GM23338 (cell line): ENCODE results near the gene DNAJC4.

Experiments used
- CREB1 ChIP-seq: fragments of 250-450 bp; sonication (Bioruptor Pico); IDR thresholded peaks from 2 replicates; pipeline ENCODE4 v1.5.0; 2020; ENCODE audit warnings: low read depth, mild to moderate bottlenecking, moderate library complexity
- EZH2 ChIP-seq: fragments of 200-600 bp; sonication (generic); IDR thresholded peaks from one replicate; pipeline ENCODE4 v1.8.0; 2017; ENCODE audit warnings: antibody characterized with exemption, mild to moderate bottlenecking, low read depth; ENCODE audit not compliant: unreplicated experiment
- EZH2phosphoT487 ChIP-seq: fragments of 200-600 bp; sonication (generic); IDR thresholded peaks from one replicate; pipeline ENCODE4 v1.8.1; 2018; ENCODE audit warnings: antibody characterized with exemption; ENCODE audit not compliant: unreplicated experiment
- JUNB ChIP-seq: IDR thresholded peaks from one replicate; pipeline ENCODE4 v1.6.1; 2016; ENCODE audit warnings: antibody characterized with exemption; ENCODE audit not compliant: unreplicated experiment
- POLR2AphosphoS5 ChIP-seq: IDR thresholded peaks from 2 replicates; pipeline ENCODE4 v1.6.1; 2016; ENCODE audit warnings: antibody characterized with exemption, low read depth
- ZNF114 ChIP-seq: fragments of 250-450 bp; sonication (Bioruptor Pico); IDR thresholded peaks from 2 replicates; pipeline ENCODE4 v1.5.0; 2020; ENCODE audit warnings: mild to moderate bottlenecking, moderate library complexity
- ZNF331 ChIP-seq: fragments of 250-450 bp; sonication (Bioruptor Pico); IDR thresholded peaks from 2 replicates; pipeline ENCODE4 v1.5.0; 2020; ENCODE audit warnings: low read depth, mild to moderate bottlenecking, moderate library complexity
- TF ChIP-seq, protein P1 (sequence below), 2 experiments: fragments of 200-600 bp in 1 of 2; sonication (generic) in 1 of 2; conservative IDR thresholded peaks; 2 replicates each; pipeline versions ENCODE4 v1.5.1 to v1.6.1; 2016 to 2017; ENCODE audit warnings: antibody characterized with exemption in 2 of 2, low read depth in 2 of 2, mild to moderate bottlenecking in 2 of 2, moderate library complexity in 1 of 2
- TF ChIP-seq, protein P2 (sequence below): IDR thresholded peaks from one replicate; pipeline ENCODE4 v1.6.1; 2018; ENCODE audit warnings: antibody characterized with exemption; ENCODE audit not compliant: unreplicated experiment
- TF ChIP-seq, protein P3 (sequence below): fragments of 250-450 bp; sonication (Bioruptor Pico); IDR thresholded peaks from 2 replicates; pipeline ENCODE4 v1.5.0; 2020; ENCODE audit warnings: mild to moderate bottlenecking, moderate library complexity

DNA sequence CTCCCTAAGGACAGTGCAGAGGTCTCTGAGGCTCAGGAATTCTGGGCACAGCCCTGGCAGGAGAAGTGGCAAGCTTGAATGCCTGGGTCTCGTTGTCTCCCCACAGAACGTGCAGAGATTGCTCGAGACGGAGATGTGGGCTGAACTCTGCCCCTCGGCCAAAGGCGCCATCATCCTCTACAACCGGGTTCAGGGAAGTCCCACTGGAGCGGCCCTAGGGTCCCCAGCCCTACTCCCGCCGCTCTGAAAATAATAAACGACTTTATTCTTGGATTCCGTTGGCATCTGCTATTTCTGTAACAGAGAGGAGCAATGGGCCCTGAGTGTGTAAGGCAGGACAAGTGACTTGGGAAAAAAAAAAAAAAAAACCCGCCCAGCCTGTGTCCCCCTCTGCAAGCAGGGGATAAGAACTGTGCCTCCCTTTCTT lies 591 bp upstream of the DNAJC4 start:
- TF ChIP-seq, protein P1, sequence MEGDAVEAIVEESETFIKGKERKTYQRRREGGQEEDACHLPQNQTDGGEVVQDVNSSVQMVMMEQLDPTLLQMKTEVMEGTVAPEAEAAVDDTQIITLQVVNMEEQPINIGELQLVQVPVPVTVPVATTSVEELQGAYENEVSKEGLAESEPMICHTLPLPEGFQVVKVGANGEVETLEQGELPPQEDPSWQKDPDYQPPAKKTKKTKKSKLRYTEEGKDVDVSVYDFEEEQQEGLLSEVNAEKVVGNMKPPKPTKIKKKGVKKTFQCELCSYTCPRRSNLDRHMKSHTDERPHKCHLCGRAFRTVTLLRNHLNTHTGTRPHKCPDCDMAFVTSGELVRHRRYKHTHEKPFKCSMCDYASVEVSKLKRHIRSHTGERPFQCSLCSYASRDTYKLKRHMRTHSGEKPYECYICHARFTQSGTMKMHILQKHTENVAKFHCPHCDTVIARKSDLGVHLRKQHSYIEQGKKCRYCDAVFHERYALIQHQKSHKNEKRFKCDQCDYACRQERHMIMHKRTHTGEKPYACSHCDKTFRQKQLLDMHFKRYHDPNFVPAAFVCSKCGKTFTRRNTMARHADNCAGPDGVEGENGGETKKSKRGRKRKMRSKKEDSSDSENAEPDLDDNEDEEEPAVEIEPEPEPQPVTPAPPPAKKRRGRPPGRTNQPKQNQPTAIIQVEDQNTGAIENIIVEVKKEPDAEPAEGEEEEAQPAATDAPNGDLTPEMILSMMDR (conservative IDR thresholded peaks at IDR 0.05; ENCODE audit: low read depth in 2 of 2), result no peak
- no peak for TF ChIP-seq EZH2
- TF ChIP-seq, protein P2, sequence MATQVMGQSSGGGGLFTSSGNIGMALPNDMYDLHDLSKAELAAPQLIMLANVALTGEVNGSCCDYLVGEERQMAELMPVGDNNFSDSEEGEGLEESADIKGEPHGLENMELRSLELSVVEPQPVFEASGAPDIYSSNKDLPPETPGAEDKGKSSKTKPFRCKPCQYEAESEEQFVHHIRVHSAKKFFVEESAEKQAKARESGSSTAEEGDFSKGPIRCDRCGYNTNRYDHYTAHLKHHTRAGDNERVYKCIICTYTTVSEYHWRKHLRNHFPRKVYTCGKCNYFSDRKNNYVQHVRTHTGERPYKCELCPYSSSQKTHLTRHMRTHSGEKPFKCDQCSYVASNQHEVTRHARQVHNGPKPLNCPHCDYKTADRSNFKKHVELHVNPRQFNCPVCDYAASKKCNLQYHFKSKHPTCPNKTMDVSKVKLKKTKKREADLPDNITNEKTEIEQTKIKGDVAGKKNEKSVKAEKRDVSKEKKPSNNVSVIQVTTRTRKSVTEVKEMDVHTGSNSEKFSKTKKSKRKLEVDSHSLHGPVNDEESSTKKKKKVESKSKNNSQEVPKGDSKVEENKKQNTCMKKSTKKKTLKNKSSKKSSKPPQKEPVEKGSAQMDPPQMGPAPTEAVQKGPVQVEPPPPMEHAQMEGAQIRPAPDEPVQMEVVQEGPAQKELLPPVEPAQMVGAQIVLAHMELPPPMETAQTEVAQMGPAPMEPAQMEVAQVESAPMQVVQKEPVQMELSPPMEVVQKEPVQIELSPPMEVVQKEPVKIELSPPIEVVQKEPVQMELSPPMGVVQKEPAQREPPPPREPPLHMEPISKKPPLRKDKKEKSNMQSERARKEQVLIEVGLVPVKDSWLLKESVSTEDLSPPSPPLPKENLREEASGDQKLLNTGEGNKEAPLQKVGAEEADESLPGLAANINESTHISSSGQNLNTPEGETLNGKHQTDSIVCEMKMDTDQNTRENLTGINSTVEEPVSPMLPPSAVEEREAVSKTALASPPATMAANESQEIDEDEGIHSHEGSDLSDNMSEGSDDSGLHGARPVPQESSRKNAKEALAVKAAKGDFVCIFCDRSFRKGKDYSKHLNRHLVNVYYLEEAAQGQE, result no peak
- no peak for TF ChIP-seq JUNB
- no peak for TF ChIP-seq ZNF331 (CRISPR knock-in tag)
- TF ChIP-seq CREB1 (CRISPR knock-in tag), result no peak
- no peak for TF ChIP-seq POLR2AphosphoS5
- no peak for TF ChIP-seq EZH2phosphoT487
- TF ChIP-seq ZNF114, result no peak
- TF ChIP-seq, protein P3, sequence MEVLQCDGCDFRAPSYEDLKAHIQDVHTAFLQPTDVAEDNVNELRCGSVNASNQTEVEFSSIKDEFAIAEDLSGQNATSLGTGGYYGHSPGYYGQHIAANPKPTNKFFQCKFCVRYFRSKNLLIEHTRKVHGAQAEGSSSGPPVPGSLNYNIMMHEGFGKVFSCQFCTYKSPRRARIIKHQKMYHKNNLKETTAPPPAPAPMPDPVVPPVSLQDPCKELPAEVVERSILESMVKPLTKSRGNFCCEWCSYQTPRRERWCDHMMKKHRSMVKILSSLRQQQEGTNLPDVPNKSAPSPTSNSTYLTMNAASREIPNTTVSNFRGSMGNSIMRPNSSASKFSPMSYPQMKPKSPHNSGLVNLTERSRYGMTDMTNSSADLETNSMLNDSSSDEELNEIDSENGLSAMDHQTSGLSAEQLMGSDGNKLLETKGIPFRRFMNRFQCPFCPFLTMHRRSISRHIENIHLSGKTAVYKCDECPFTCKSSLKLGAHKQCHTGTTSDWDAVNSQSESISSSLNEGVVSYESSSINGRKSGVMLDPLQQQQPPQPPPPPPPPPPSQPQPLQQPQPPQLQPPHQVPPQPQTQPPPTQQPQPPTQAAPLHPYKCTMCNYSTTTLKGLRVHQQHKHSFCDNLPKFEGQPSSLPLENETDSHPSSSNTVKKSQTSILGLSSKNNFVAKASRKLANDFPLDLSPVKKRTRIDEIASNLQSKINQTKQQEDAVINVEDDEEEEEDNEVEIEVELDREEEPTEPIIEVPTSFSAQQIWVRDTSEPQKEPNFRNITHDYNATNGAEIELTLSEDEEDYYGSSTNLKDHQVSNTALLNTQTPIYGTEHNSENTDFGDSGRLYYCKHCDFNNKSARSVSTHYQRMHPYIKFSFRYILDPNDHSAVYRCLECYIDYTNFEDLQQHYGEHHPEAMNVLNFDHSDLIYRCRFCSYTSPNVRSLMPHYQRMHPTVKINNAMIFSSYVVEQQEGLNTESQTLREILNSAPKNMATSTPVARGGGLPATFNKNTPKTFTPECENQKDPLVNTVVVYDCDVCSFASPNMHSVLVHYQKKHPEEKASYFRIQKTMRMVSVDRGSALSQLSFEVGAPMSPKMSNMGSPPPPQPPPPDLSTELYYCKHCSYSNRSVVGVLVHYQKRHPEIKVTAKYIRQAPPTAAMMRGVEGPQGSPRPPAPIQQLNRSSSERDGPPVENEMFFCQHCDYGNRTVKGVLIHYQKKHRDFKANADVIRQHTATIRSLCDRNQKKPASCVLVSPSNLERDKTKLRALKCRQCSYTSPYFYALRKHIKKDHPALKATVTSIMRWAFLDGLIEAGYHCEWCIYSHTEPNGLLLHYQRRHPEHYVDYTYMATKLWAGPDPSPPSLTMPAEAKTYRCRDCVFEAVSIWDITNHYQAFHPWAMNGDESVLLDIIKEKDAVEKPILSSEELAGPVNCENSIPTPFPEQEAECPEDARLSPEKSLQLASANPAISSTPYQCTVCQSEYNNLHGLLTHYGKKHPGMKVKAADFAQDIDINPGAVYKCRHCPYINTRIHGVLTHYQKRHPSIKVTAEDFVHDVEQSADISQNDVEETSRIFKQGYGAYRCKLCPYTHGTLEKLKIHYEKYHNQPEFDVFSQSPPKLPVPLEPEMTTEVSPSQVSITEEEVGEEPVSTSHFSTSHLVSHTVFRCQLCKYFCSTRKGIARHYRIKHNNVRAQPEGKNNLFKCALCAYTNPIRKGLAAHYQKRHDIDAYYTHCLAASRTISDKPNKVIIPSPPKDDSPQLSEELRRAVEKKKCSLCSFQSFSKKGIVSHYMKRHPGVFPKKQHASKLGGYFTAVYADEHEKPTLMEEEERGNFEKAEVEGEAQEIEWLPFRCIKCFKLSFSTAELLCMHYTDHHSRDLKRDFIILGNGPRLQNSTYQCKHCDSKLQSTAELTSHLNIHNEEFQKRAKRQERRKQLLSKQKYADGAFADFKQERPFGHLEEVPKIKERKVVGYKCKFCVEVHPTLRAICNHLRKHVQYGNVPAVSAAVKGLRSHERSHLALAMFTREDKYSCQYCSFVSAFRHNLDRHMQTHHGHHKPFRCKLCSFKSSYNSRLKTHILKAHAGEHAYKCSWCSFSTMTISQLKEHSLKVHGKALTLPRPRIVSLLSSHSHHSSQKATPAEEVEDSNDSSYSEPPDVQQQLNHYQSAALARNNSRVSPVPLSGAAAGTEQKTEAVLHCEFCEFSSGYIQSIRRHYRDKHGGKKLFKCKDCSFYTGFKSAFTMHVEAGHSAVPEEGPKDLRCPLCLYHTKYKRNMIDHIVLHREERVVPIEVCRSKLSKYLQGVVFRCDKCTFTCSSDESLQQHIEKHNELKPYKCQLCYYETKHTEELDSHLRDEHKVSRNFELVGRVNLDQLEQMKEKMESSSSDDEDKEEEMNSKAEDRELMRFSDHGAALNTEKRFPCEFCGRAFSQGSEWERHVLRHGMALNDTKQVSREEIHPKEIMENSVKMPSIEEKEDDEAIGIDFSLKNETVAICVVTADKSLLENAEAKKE (CRISPR knock-in tag), result no peak
